RWPE1 (cell line): ENCODE data around the gene MEIS3.
A peak's percentile ranks its signal among the peaks of the same experiment; 100 is the strongest.
"Not testable (repeated sequence)": the region's sequence is repeated elsewhere in the genome, so short reads cannot be mapped to it uniquely, and the experiment has no call there.

ENCODE experiments used
- CTCF ChIA-PET: fragments of 350-600 bp; sonication (Branson Sonifier 250); formaldehyde crosslinking; extraction: SDS; loops from one replicate; lab custom pipeline; 2021; lab: Yijun Ruan, JAX
- POLR2A ChIA-PET: fragments of 400-600 bp; formaldehyde crosslinking; extraction: SDS; loops from one replicate; lab custom pipeline; 2020; ENCODE audit warnings: antibody characterized with exemption; ENCODE audit not compliant: low non-redundant PET; lab: Yijun Ruan, JAX
- DNase-seq: peaks from one replicate; pipeline ENCODE4 v3.0.0; 2012; ENCODE audit warnings: low spot score
- H3K27ac ChIP-seq: fragments of 450-650 bp; 2 replicates; pipeline ENCODE4 v1.5.1; 2017
- CTCF ChIP-seq: fragments of 450-650 bp; conservative IDR thresholded peaks from 2 replicates; pipeline ENCODE4 v1.5.1; 2017; ENCODE audit warnings: low read depth, mild to moderate bottlenecking

Gene MEIS3

GRCh38 chr19:47391510-47392223 is 27.7 kb downstream of the MEIS3 start:
- no peak overlapping the region for H3K27ac ChIP-seq
- TF ChIP-seq CTCF: peak; percentile 84
- POLR2A ChIA-PET: no interaction called here
- CTCF ChIA-PET: interaction anchor here (0.5 to 1.6 kb wide), 20 partner anchors 10 to 776 kb away, joined by 3 to 11 read pairs (median 3); no protein-coding TSS in a partner anchor
- peak; percentile 57 for DNase-seq

GRCh38 chr19:47390533-47391488 is 28.5 kb downstream of the MEIS3 start:
- H3K27ac ChIP-seq: no peak overlapping the region
- ChIA-PET POLR2A (no interaction called here), CTCF (interaction anchor here (0.5 to 1.6 kb wide), 15 partner anchors 10 to 1671 kb away, joined by 3 to 11 read pairs (median 4); partner anchors contain the start of gene DHX34)
- no peak for DNase-seq
- TF ChIP-seq CTCF: no peak

GRCh38 chr19:47389150-47389556 is 30.2 kb downstream of the MEIS3 start:
- no peak for TF ChIP-seq CTCF
- no peak for DNase-seq
- ChIA-PET CTCF (no interaction called here), POLR2A (no interaction called here)
- H3K27ac ChIP-seq: no peak overlapping the region

GRCh38 chr19:47388721-47389120 is 30.6 kb downstream of the MEIS3 start:
- H3K27ac ChIP-seq, POLR2A ChIA-PET, CTCF ChIA-PET, DNase-seq: not testable (repeated sequence)

GRCh38 chr19:47387623-47388022 is 31.7 kb downstream of the MEIS3 start:
- H3K27ac ChIP-seq, CTCF ChIA-PET, POLR2A ChIA-PET, DNase-seq: not testable (repeated sequence)

GRCh38 chr19:47386582-47386981 is 32.7 kb downstream of the MEIS3 start:
- not testable (repeated sequence) for H3K27ac ChIP-seq, DNase-seq
- ChIA-PET CTCF (interaction anchor here (0.6 kb wide), 1 partner anchor 209 kb away, joined by 6 read pairs; no protein-coding TSS in a partner anchor), POLR2A (interaction anchor here (0.7 kb wide), 1 partner anchor 112 kb away, joined by 3 read pairs; no protein-coding TSS in a partner anchor)

- POLR2A ChIA-PET, DNase-seq, H3K27ac ChIP-seq: not testable (repeated sequence)
- CTCF ChIA-PET: interaction anchor here (0.6 kb wide), 1 partner anchor 72 kb away, joined by 3 read pairs; no protein-coding TSS in a partner anchor
Observed at GRCh38 chr19:47384533-47384932, 34.8 kb downstream of the MEIS3 start.

GRCh38 chr19:47383890-47384289 is 35.4 kb downstream of the MEIS3 start:
- POLR2A ChIA-PET, DNase-seq, H3K27ac ChIP-seq, CTCF ChIA-PET: not testable (repeated sequence)
